Fibroblast of skin of left quadriceps (primary cell): Measurements from ENCODE around the gene ABCC4.

Experiments
- DNase-seq, 2 experiments: peaks; one replicate each; pipeline ENCODE4 v3.0.0-alpha.2; 2013; ENCODE audit warnings: low read depth in 2 of 2

ABCC4 gene

DNA sequence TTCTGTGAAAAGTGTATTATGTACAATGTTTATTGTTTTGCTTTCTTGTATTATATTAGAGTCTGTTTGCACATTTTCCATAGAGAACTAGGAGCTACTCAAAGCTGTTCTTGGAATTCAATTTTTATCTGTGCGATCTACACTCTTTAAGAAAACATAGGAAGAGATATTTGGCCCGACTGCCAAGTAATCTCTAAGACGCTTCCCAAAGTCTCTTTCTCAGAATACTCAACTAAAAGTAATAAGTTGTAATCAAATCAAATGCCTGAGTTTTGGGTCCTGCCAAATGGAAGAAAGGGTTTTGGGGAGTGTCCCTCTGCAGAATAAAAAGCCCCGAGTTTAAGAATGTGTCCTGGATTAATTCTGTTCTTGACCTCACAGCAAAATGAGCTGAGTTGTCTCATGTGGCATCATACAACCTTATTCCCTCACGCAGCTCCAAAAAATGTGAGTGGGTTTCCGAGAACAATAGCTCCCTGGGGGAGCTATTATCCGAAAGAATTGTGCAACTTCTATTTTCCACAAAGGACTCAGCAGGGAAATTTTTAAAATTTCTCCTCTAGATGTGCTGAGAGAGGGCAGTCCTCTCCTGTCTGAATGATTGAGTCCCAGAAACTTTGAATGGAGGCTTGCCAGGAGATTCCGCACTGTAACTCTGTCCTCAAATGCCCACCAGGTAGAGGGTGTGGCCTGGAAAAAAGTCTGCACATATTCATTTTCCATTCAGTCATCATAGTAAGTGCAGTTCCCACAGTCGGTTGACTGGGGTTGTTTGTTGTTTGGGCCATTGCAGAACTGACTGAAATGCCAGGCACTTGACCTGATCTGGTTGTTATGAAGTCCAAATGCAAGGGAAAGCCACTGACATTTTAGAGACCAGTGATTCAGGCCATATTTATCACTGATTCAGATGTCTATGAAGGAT, 309.0 kb downstream of the ABCC4 start:
- DNase-seq: no peak

DNA sequence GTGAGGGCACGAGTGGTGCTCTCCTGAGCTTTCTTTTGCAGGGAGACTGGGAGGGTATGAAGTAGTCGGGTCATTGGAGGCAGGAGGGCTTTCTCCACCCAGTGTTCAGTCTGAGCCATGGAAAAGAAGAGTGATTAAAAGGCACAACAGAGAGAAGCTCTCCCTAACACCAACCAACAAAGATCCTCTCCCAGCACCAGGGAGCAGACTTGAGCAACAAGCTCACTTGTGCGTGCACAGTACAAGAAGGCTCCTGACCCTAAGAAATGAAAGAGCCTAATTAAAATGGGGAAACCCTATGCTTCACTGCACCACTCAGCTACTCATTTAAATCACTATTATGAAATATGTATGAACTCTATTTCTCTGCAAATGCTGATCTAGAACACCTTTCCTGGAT, 312.6 kb downstream of the ABCC4 start:
- no peak for DNase-seq

DNA sequence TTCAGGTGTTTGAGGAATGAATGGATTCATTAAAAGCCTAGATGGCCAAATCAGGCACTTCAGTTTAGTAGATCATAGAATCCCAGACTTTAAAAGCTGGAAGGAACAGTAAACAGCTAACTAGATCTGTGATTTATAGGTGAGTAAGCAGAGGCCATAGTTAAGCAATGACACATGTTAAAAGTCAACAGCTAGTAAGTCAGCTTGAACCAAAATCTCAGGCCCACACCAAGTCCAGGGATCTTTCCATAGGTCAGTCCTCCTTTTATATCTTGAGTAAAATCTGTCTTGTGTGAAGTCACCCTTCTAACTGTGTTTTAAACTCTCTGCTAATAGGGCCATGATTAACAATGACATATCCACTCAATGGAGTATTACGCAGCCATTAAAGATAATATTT, 313.4 kb downstream of the ABCC4 start:
- DNase-seq: no peak

DNA sequence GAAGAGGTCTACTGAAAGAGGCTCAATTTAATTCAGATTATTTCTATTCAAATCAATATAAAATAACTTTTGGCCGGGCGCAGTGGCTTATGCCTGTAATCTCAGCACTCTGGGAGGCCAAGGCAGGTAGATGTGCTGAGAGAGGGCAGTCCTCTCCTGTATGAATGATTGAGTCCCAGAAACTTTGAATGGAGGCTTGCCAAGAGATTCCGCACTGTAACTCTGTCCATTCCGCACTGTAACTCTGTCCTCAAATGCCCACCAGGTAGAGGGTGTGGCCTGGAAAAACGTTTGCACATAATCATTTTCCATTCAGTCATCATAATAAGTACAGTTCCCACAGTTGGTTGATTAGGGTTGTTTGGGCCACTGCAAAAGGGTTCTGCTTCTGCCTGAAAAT, 314.2 kb downstream of the ABCC4 start:
- DNase-seq: no peak

DNA sequence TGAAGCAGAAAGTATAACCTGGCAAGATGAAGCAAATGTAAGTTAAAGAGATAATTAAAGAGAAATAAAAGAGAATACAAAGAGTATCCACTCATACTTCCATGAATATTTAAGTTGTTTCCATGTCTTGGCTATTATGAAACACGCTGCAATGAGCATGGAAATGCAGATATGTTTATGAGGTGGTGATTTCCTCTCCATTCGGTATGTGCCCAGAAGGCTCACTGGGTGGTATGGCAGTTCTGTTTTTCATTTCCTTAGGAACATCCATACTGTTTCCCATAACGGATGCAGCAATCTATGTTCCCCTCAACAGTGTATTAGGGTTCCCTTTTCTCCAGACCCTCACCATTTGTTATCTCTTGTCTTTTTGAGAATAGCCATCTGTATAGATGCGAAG, 316.3 kb downstream of the ABCC4 start:
- no peak for DNase-seq

DNA sequence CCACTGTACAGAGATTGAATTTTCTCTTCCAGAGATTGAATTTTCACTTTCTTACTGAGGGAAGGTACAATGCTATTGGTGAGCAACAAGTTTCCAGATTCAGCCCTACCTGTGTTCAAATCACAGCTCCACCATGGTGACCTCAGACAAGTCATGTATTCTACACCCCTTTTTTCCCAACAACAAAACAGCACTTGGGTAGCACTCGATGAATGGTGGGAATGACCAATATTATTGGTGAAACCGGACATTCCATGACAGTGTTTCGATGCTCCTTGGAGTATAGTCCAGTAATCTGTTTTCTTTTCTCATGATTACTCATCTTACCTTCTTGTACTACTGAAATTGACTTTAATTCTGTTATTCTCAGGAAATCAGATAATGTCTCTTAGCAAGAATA, 322.7 kb downstream of the ABCC4 start:
- DNase-seq: no peak

DNA sequence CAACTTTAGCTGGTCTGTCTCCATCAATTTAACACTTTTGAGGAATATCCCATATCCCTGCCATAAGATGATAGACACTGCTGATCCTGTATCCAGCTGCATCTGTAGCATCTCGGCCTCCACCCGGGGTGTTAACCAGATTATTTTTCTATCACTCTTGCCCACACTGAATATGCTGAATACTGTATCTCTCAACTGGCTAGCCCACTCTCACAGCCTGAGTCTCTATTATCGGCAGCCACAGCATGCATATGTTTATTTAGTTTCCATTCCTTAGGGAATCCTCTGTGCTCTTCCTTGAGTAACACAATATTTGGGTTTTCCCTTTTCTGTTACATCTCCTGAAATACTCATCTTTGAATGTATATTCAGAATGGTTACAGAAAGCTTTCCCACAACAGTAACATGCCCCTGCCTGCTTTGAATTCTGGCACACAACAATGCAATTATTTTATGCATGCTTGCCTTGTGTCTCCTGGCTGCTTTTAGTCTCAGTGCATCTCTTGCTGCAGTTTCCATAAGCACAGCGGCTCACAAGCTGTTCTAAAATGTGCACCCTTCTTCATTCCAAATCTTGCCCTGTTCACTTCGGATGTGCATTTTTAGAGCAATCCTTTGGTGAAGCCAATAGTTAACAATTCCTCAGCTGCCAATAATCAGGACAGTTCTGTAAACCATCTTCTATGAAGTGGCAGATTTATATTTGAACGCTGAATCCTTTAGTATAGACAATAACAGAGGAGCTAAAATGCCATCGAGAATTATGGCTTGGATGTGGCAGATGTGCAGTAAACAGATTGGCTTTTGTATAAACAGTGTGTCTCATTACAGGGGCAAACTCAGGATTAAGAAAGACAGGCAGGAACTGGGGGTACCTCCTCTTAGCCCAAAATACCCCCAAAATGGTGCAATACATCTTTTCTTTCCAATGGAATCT, 327.0 kb downstream of the ABCC4 start:
- no peak for DNase-seq

DNA sequence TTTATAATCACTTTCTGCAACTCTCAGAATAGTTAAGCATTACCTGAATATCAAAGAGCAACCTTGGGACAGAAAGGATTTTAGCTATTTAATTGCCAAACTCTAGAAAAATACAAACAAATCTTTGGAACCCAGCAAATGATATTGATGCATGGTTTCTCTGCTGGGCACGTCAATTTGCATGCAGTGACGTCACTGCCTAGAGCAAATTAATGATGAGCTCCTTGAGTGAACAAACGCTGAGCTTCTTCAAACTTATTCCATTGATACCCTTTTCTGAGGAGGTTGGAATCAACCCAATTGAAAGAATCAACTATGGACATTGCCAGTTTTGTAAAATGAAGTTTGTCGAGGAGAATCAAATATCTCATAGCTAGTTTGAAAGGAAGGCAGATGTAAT, 329.0 kb downstream of the ABCC4 start:
- no peak for DNase-seq
